Effector memory CD8-positive, alpha-beta T cell (primary cell): ENCODE measurements around the gene ETNK2.

Experiments
- ATAC-seq: fragments of 150-1000 bp; cut with Tn5 transposase; replicated peaks from 2 replicates; pipeline ENCODE4 v1.10.0; 2021; ENCODE audit warnings: mild to moderate bottlenecking, moderate library complexity
- DNase-seq, 3 experiments: peaks; one replicate each; pipeline ENCODE4 v3.0.0; 2021
- H3K27ac Mint-ChIP-seq, 2 donors: one replicate each; pipeline ENCODE4 v1.8.0; 2022; ENCODE audit warnings: mild to moderate bottlenecking in 2 of 2, mixed read lengths in 2 of 2, moderate library complexity in 2 of 2
- H3K27me3 Mint-ChIP-seq, 2 donors: one replicate each; pipeline ENCODE4 v1.8.0; 2022; ENCODE audit warnings: mixed read lengths in 2 of 2
- H3K36me3 Mint-ChIP-seq: one replicate; pipeline ENCODE4 v1.8.0; 2022; ENCODE audit warnings: mild to moderate bottlenecking, moderate library complexity, mixed read lengths; ENCODE audit not compliant: insufficient read depth
- H3K4me1 Mint-ChIP-seq, 2 donors: one replicate each; pipeline ENCODE4 v1.8.0; 2022; ENCODE audit warnings: low read depth in 2 of 2, mixed read lengths in 2 of 2
- H3K4me3 Mint-ChIP-seq, 2 donors: one replicate each; pipeline ENCODE4 v1.8.0; 2022; ENCODE audit warnings: mild to moderate bottlenecking in 2 of 2, mixed read lengths in 2 of 2, moderate library complexity in 2 of 2
- H3K9me3 Mint-ChIP-seq, 2 donors: one replicate each; pipeline ENCODE4 v1.8.0; 2022; ENCODE audit warnings: mixed read lengths in 2 of 2

ETNK2 gene

DNA sequence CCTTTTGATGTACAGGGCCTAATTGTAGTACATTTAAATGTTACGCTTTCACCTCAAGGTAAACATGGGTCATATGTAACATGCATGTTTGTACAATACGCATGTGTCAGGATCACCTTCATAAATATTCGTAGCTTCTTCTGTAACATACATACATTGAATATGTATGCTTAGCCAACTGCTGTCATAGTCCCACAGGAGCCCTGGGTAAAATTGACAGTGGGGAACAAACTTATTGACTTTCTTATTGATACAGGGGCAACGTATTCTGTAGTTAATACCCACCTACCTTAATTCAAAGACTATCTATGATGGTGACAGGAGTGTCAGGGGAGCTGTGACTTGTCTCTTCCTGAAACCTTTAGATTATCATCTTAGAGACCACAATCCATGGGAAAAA is 18.0 kb upstream of the ETNK2 start:
- no peak overlapping the region for H3K27ac Mint-ChIP-seq
- H3K36me3 Mint-ChIP-seq: no peaks in the 10 kb centered on the region
- H3K4me3 Mint-ChIP-seq: no peak overlapping the region
- no peaks in the 10 kb centered on the region for H3K4me1 Mint-ChIP-seq
- ATAC-seq: no peak
- H3K9me3 Mint-ChIP-seq: peaks cover 0 to 6% of the 10 kb centered on the region in 2 donors
- DNase-seq: no peak
- peaks cover 15 to 30% of the 10 kb centered on the region in 2 donors for H3K27me3 Mint-ChIP-seq

DNA sequence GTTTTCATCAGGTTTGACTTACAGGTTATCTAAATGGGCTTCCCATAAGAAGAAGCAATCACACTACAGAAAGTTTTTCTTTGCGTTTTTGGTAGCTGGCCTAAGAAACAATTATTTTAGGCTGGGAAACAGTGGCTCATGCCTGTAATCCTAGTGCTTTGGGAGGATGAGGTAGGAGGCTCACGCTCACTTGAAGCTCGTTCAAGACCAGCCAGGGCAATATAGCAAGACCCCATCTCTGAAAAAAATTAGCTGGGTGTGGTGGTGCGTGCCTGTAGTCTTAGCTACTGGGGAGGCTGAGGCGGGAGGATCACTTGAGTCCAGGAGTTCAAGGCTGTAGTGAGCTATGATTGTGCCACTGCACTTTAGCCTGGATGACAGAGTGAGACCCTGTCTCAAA is 15.9 kb upstream of the ETNK2 start:
- H3K27ac Mint-ChIP-seq: no peak overlapping the region
- H3K36me3 Mint-ChIP-seq: no peaks in the 10 kb centered on the region
- DNase-seq (no peak), ATAC-seq (no peak)
- no peak overlapping the region for H3K4me3 Mint-ChIP-seq
- peaks cover 23 to 24% of the 10 kb centered on the region in 2 donors for H3K27me3 Mint-ChIP-seq
- H3K9me3 Mint-ChIP-seq: peaks cover 0 to 5% of the 10 kb centered on the region in 2 donors
- H3K4me1 Mint-ChIP-seq: no peaks in the 10 kb centered on the region

DNA sequence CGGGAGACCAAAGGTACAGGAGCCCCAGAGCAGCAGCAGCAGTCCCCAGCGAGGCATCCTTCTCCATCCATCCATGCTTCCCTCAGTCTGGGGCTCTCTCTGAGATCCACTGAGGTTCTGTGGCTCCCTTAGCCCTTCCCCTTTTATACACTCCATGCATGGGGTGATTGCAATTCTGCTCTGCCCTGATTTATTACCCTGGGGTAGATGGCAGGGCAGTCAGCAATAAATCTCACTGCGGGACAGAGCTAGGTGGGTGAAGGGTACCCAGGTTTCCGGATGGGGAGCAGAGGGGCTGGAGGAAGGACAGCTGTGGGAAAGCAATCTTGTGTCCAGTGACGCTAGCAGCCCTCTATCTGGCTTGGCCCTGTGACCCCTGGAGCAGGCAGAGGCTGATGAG is 14.4 kb upstream of the ETNK2 start, which contains the start of gene REN:
Gene REN (minus strand): TSS at position 119 of the 400 bp plus-strand sequence. CDS start 44 bp downstream, at position 75.
- ATAC-seq: no peak

DNA sequence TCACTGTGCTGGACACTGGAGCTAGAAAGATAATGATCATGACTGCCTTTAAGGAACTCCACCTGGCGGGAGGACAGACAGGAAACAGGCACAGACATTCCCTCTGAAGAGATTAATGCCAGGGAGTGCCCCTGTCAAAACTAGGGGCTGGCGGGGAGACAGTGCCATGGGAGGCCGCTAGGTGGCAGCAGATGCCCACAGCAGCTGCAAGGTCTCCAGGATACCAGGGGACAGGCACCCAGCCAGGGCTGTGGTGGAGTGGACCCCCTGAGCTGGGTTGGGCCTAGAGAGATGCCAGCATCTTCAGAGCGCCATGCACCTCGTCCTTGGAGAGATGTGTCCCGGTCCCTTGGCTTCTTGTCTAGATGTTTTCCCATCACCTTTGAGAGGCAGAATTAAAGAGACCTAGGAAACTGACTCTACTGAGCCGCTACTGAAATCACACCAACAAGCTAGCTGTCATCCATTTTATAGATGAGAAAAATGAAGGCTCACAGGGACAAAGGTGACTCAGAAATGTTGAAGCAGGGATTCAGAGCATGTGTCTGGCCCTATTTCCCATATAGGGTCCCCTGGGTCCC is 10.7 kb upstream of the ETNK2 start:
- no peak overlapping the region for H3K4me3 Mint-ChIP-seq
- H3K4me1 Mint-ChIP-seq: no peaks in the 10 kb centered on the region
- no peaks in the 10 kb centered on the region for H3K36me3 Mint-ChIP-seq
- ATAC-seq: peak; percentile 98
- no peaks in the 10 kb centered on the region for H3K9me3 Mint-ChIP-seq
- DNase-seq: peak; percentile 73 to 80 (median 79)
- H3K27me3 Mint-ChIP-seq: peaks cover 44 to 55% of the 10 kb centered on the region in 2 donors
- H3K27ac Mint-ChIP-seq: no peak overlapping the region

More for the DNA sequence above, 14.4 kb upstream of the ETNK2 start, which contains the start of gene REN:
- H3K9me3 Mint-ChIP-seq: peaks cover 0 to 2% of the 10 kb centered on the region in 2 donors
- no peak within 1 kb of the TSS for H3K4me3 Mint-ChIP-seq
- H3K27ac Mint-ChIP-seq: no peak within 1 kb of the TSS
- peaks cover 28% of the 10 kb centered on the region in 2 donors for H3K27me3 Mint-ChIP-seq
- no peaks in the 10 kb centered on the region for H3K4me1 Mint-ChIP-seq
- no peak for DNase-seq
- no peaks in the 10 kb centered on the region for H3K36me3 Mint-ChIP-seq

DNA sequence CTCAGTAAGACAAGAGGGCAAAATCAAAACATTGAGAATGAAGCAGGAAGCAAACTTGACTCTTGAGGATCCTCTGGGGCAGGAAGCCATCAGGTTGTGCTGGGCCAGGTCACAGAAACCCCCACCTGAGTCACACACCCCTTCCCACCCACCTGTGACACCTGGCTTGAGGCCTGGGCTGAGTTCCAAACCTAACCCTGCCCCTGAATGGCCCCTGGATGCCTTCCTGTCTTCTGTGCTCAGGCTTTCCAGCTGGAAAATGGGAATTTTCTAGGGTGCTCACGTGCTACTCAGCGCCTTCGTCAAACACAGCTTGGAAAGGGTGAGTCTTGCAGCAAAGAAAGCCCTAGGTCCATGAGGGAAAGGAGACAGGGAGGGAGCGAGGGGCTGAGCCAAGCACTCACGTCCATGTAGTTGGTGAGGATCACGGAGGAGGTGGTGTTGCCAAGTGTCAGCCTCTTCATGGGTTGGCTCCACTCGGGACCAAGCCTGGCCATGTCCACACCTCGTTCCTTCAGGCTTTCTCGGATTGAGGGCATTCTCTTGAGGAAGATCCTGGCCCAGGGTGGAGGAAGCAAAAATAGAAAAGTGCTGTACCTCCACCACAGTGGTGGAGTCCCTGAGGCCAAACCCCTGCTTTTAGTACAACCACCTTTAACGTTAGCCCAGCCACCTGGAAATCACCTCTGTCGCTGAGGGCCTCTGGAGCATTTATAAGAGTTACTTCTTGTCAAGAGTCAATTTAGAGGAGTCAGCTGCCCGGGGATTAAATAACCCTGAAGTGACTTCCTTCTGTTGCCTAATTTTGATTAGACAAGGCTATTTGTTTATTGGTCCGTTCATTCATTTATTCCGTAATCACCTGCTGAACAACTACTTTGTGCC is 10.0 kb upstream of the ETNK2 start:
- H3K27ac Mint-ChIP-seq: no peak overlapping the region
- no peak overlapping the region for H3K4me3 Mint-ChIP-seq
- DNase-seq (no peak), ATAC-seq (no peak)
- no peaks in the 10 kb centered on the region for H3K4me1 Mint-ChIP-seq
- H3K9me3 Mint-ChIP-seq: no peaks in the 10 kb centered on the region
- no peaks in the 10 kb centered on the region for H3K36me3 Mint-ChIP-seq
- peaks cover 44 to 59% of the 10 kb centered on the region in 2 donors for H3K27me3 Mint-ChIP-seq

DNA sequence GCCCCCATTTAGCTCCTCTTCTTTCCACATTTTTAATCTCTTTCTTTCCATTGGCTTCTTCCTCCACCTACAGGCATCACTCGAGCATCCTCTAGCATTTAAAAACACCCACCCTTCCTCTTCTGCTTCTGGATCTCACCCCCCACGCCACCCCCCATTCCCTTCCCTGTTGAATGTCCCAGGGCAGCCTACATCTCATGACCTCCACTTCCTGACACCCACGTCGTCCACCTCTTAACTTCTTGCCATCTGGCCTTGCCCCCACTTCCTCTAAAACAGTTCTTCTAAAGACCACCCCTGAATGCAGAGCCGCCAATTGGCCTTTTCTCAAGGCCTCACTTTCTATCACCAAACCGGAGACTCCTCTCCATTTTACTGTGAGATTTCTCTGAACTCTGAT is 6.1 kb upstream of the ETNK2 start:
- Mint-ChIP-seq H3K27me3 (peaks cover 23 to 59% of the 10 kb centered on the region in 2 donors), H3K36me3 (peaks cover 3% of the 10 kb centered on the region), H3K27ac (no peak overlapping the region), H3K4me1 (peaks cover 0 to 1% of the 10 kb centered on the region in 2 donors), H3K4me3 (no peak overlapping the region), H3K9me3 (no peaks in the 10 kb centered on the region)
- no peak for ATAC-seq
- DNase-seq: no peak

DNA sequence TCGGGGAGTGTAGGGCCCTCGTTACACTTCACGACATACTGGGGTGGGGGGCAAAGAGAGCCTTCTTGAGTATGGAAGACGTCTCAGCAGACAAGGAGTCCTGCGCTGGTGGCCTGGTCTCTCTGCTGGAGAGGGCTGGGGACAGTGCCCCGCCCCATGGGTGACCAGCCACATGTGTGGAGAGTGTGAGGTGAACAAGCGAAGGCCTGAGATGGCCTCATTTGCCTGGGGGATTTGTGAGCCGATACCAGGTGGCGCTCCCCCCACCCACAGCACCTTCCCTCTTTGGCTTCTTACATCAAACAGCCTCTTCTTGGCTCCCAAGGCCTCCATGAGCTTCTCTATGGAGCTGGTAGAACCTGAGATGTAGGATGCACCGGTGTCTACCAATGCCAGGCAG is 4.0 kb upstream of the ETNK2 start:
- H3K4me1 Mint-ChIP-seq: peaks cover 2 to 8% of the 10 kb centered on the region in 2 donors
- ATAC-seq: no peak
- DNase-seq: no peak
- no peak overlapping the region for H3K27ac Mint-ChIP-seq
- H3K27me3 Mint-ChIP-seq: peaks cover 13 to 52% of the 10 kb centered on the region in 2 donors
- H3K9me3 Mint-ChIP-seq: no peaks in the 10 kb centered on the region
- no peak overlapping the region for H3K4me3 Mint-ChIP-seq
- peaks cover 3% of the 10 kb centered on the region for H3K36me3 Mint-ChIP-seq

DNA sequence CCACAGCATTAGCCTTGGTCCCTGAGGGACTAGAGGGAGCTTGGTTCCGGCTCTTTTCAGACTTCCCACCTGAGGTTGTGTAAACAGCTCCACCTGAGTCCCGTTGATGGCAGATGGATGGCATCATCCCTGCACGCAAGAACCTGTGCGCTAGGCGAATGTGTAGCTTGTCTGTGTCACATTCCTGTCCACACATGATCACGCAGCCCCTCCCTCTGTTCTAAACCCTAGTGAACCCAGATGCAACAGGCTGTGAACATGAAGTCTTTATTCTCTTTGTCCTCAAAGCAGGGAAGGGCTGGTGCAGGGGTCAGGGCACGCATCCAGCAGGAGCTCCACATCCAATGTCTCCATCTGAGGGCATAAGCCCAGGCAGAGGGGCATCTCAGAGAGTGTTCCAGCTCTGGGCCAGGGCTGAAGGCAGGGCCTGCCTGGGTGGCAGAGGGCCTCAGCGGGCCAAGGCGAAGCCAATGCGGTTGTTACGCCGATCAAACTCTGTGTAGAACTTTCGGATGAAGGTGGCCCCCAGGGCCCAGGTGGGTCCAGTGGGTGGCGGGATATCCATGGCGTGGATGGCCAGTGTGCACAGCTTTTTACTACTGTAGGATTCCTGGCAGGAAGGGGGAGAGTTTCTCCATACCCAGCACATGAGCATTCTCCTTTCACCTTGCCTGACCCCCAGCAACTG is 2.9 kb upstream of the ETNK2 start:
- no peaks in the 10 kb centered on the region for H3K9me3 Mint-ChIP-seq
- H3K27ac Mint-ChIP-seq: no peak overlapping the region
- peaks cover 5 to 41% of the 10 kb centered on the region in 2 donors for H3K27me3 Mint-ChIP-seq
- no peak for DNase-seq
- peaks cover 3% of the 10 kb centered on the region for H3K36me3 Mint-ChIP-seq
- H3K4me3 Mint-ChIP-seq: no peak overlapping the region
- ATAC-seq: no peak
- H3K4me1 Mint-ChIP-seq: peaks cover 7 to 8% of the 10 kb centered on the region in 2 donors

DNA sequence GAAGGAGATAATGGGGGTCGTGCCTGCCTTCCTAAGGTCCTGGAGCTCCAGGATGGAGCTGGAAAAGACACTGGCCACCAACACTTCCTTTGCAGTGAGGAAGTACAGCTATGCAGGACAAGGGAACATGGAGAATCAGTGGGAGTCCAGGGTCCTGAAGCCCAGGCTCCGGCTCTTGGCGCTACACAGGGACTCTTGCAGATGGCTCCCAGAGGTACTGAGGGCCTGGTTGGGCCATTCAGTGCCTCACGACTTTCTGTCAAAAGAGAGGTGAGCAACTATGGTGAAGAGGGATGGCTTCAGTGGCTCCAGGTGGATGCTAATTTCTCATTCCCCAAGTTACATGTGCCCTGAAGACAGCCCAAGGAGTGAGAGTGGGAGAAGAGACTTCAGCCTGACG is 1.8 kb upstream of the ETNK2 start:
- Mint-ChIP-seq H3K9me3 (no peaks in the 10 kb centered on the region), H3K27ac (no peak overlapping the region), H3K36me3 (peaks cover 3% of the 10 kb centered on the region), H3K27me3 (peaks cover 5 to 31% of the 10 kb centered on the region in 2 donors), H3K4me3 (no peak overlapping the region), H3K4me1 (peaks cover 7 to 8% of the 10 kb centered on the region in 2 donors)
- DNase-seq: no peak
- ATAC-seq: no peak

DNA sequence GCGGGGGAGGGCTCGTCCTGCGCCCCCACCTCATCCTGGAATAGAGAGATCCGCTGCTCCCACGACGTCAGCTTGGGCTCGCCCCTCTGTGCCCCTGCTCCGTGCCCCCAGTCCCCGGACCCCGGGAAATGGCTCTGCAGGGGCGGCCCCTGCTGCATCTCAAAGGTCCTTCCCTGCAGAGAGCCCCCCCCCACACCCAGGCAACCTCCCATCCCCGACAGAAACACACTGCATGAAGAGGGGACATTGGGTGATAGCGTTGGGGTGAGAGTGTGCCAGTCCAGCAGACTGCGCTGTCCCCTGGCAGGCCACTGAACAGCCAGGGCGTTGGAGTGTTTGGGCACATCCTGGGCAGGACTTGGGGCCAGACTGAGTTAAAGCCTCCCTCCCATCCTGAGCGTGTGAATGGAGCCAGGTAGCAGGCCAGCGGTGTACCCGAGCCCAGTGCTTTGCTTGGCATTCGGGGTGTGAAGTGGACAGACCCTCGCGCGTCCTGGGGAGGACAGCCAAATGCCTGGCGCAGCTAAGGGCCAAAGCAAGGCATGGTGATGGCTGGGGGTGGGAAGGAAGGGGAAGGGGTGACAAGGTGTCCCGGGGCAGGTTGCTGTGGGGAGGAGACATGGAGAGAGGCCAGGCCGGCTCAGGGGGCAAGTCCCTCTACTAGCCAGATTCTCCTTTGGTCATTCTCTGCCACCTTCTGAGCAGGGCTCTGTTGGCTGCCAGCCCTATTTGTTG is 633 bp upstream of the ETNK2 start:
- Mint-ChIP-seq H3K36me3 (peaks cover 3% of the 10 kb centered on the region), H3K9me3 (no peaks in the 10 kb centered on the region), H3K4me3 (peak overlapping the region; percentile 65 to 71), H3K27ac (peak overlapping the region in 1 of 2 donors; percentile 57), H3K27me3 (peaks cover 0 to 28% of the 10 kb centered on the region in 2 donors), H3K4me1 (peaks cover 7 to 8% of the 10 kb centered on the region in 2 donors)
- ATAC-seq (peak; percentile 4), DNase-seq (no peak)

DNA sequence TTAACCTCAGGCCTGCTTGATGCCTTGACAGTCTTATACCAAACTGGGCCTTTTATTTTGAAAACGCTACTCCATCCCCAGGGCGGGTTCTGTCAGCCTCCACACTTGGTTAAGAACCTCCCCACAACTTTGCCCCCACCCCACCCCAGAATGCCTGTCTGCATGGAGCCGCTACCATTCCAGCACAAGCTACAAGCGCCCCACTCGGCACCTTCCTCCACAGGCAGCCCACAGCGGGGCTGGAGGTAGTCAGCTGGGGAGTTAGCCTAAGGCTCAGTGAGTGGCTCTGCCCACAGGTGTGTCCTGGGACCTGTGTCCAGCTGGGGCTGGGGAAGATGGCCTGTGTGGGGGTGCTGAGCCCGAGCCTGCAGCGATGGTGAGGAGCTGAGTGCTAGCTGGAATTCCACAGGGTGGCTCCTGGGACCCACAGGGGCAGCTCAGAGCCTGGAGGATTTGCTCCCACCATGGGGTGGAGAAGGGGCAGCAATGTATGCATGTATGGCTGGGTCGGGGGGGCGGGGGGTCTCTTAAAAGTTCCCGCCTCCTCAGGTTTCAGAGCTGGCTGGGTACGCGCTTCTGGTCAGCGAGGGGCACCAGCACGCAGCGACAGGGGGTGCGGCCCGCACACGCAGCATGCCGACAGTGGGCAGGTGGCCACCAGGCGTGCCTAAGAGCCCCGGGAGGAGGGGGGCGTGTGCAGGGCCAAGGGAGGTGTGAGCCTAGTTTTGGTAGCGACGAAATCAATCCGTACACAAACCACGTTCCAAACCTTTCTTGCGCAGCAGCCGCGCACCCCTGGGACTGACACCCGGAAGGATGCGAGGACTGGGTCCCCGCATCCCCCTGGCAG is 917 bp downstream of the ETNK2 start:
- DNase-seq: no peak

More for the DNA sequence above, 917 bp downstream of the ETNK2 start:
- H3K4me1 Mint-ChIP-seq: peaks cover 7 to 8% of the 10 kb centered on the region in 2 donors
- peaks cover 3% of the 10 kb centered on the region for H3K36me3 Mint-ChIP-seq
- peaks cover 0 to 15% of the 10 kb centered on the region in 2 donors for H3K27me3 Mint-ChIP-seq
- peak; percentile 28 for ATAC-seq
- no peaks in the 10 kb centered on the region for H3K9me3 Mint-ChIP-seq
- peak overlapping the region in 1 of 2 donors; percentile 46 for H3K27ac Mint-ChIP-seq
- H3K4me3 Mint-ChIP-seq: peak overlapping the region; percentile 71 to 77
